Panc1 (cell line): Measurements from ENCODE around the gene RCBTB2. TPM values are rescaled to one million over a fixed set of nuclear protein-coding genes. Genes with fewer than 3 reads are reported as not detected.
A peak's percentile ranks its signal among the peaks of the same experiment; 100 is the strongest.
"Not testable (repeated sequence)": the region's sequence is repeated elsewhere in the genome, so short reads cannot be mapped to it uniquely, and the experiment has no call there.

Source experiments
- ATAC-seq: fragments of 200-7000 bp; cut with Tn5 transposase; 2 replicates; pipeline ENCODE4 v1.9.1; 2020; ENCODE audit warnings: mild to moderate bottlenecking, moderate library complexity
- BruUV-seq: library from RNA; stranded (reverse); fragments of 400-500 nt; replicated peaks from 2 replicates; lab custom pipeline; 2021; lab: Mats Ljungman, UMichigan
- CTCF ChIA-PET: fragments of 300-600 bp; sonication (Branson Sonifier 250); formaldehyde crosslinking; loops from one replicate; lab custom pipeline; 2022; ENCODE audit warnings: antibody characterized with exemption; lab: Charles Lee
- POLR2A ChIA-PET: fragments of 300-600 bp; sonication (Branson Sonifier 250); formaldehyde crosslinking; loops from one replicate; lab custom pipeline; 2022; ENCODE audit warnings: antibody characterized with exemption; lab: Charles Lee
- DNase-seq: peaks from one replicate; pipeline ENCODE4 v3.0.0-alpha.2; 2010; ENCODE audit warnings: low read depth, low spot score
- H3K27ac ChIP-seq: 2 replicates; pipeline ENCODE4 v1.5.1; 2011; ENCODE audit warnings: mild to moderate bottlenecking, low read length, inconsistent platforms
- H3K27me3 ChIP-seq: fragments of 200-500 bp; sonication (Bioruptor generic); 2 replicates; pipeline ENCODE4 v1.6.0; 2014; ENCODE audit warnings: low read length, inconsistent platforms; ENCODE audit not compliant: control insufficient read depth, insufficient read depth
- H3K36me3 ChIP-seq: fragments of 200-500 bp; sonication (Bioruptor generic); 2 replicates; pipeline ENCODE4 v1.5.1; 2014; ENCODE audit warnings: inconsistent platforms, mild to moderate bottlenecking, low read length, moderate library complexity; ENCODE audit not compliant: control insufficient read depth, insufficient read depth
- H3K4me1 ChIP-seq: 2 replicates; pipeline ENCODE4 v1.5.1; 2011; ENCODE audit warnings: inconsistent platforms, mild to moderate bottlenecking, low read length, moderate library complexity; ENCODE audit not compliant: control insufficient read depth, insufficient read depth
- H3K4me3 ChIP-seq, 2 experiments: 2 replicates each; pipeline ENCODE4 v1.5.1; 2011 to 2012; ENCODE audit warnings: low read depth in 2 of 2, low read length in 2 of 2, mild to moderate bottlenecking in 2 of 2, inconsistent platforms in 1 of 2, moderate library complexity in 1 of 2
- H3K9me3 ChIP-seq: fragments of 200-500 bp; sonication (Bioruptor generic); 2 replicates; pipeline ENCODE4 v1.5.1; 2014; ENCODE audit warnings: low read depth, mild to moderate bottlenecking, inconsistent platforms, low read length, moderate library complexity; ENCODE audit not compliant: control insufficient read depth, insufficient read depth
- POLR2AphosphoS5 ChIP-seq: IDR thresholded peaks from 2 replicates; pipeline ENCODE4 v1.6.1; 2012; ENCODE audit warnings: mild to moderate bottlenecking, low read depth, low read length, moderate library complexity
- REST ChIP-seq, 2 experiments: IDR thresholded peaks; 2 replicates each; pipeline ENCODE4 v1.6.1; 2011 to 2012; ENCODE audit warnings: low read depth in 2 of 2, control low read depth in 1 of 2, low read length in 1 of 2, mild to moderate bottlenecking in 1 of 2, moderate library complexity in 1 of 2; ENCODE audit not compliant: insufficient read depth in 1 of 2
- SIN3A ChIP-seq: IDR thresholded peaks from 2 replicates; pipeline ENCODE4 v1.6.1; 2012; ENCODE audit warnings: low read depth, mild to moderate bottlenecking, low read length, moderate library complexity, borderline replicate concordance; ENCODE audit not compliant: insufficient read depth
- TCF7L2 ChIP-seq: IDR thresholded peaks from 2 replicates; pipeline ENCODE4 v1.6.1; 2011; ENCODE audit warnings: mild to moderate bottlenecking, low read depth, low read length, inconsistent platforms
- in situ Hi-C: cut with HindIII; loops from 2 replicates; pipeline ENCODE4 v1.10.0; 2016; ENCODE audit warnings: low sequenced_read_pairs, low pct_unique_long_range_greater_than_20kb
- intact Hi-C: fragments of 100-400 bp; cut with micrococcal nuclease; formaldehyde crosslinking; loops from one replicate; pipeline ENCODE4 v1.10.0; 2022; ENCODE audit not compliant: unreplicated experiment
- total RNA-seq: library from RNA; stranded (reverse); gene quantifications from one replicate; pipeline ENCODE4 v1.2.1, GENCODE V29; 2021; ENCODE audit not compliant: unreplicated experiment
- TF ChIP-seq, protein P1 (sequence below): fragments of 450-650 bp; IDR thresholded peaks from 2 replicates; pipeline ENCODE4 v1.5.1; 2017; ENCODE audit warnings: mild to moderate bottlenecking

RCBTB2 gene
- total RNA-seq, 1 experiment from 2014 or later = 4.4 TPM

- TF ChIP-seq SIN3A (no peak), REST (IDR thresholded peaks at IDR 0.05; ENCODE audit: insufficient read depth in 1 of 2, low read depth in 2 of 2, low read length in 1 of 2) (no peak), TCF7L2 (no peak), POLR2AphosphoS5 (no peak)
- TF ChIP-seq, protein P1, sequence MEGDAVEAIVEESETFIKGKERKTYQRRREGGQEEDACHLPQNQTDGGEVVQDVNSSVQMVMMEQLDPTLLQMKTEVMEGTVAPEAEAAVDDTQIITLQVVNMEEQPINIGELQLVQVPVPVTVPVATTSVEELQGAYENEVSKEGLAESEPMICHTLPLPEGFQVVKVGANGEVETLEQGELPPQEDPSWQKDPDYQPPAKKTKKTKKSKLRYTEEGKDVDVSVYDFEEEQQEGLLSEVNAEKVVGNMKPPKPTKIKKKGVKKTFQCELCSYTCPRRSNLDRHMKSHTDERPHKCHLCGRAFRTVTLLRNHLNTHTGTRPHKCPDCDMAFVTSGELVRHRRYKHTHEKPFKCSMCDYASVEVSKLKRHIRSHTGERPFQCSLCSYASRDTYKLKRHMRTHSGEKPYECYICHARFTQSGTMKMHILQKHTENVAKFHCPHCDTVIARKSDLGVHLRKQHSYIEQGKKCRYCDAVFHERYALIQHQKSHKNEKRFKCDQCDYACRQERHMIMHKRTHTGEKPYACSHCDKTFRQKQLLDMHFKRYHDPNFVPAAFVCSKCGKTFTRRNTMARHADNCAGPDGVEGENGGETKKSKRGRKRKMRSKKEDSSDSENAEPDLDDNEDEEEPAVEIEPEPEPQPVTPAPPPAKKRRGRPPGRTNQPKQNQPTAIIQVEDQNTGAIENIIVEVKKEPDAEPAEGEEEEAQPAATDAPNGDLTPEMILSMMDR = no peak
- POLR2A ChIA-PET = no interaction called here
- Histone ChIP-seq H3K9me3 (no peaks in the 10 kb centered on the region), H3K4me3 (no peak overlapping the region), H3K27ac (no peak overlapping the region), H3K4me1 (peaks cover 6% of the 10 kb centered on the region; the same call in 1 of the 2 replicates), H3K36me3 (no peaks in the 10 kb centered on the region), H3K27me3 (no peaks in the 10 kb centered on the region)
- intact Hi-C loops (loop anchor here (2.0 to 5.0 kb wide), 2 partner anchors 246 to 454 kb away; no protein-coding TSS in a partner anchor), in situ Hi-C loops (no loop called here)
- DNase-seq (no peak), ATAC-seq (no peak)
- CTCF ChIA-PET = interaction anchor here (1.2 kb wide), 1 partner anchor 247 kb away, joined by 4 read pairs; no protein-coding TSS in a partner anchor
- no TSS peak for BruUV-seq
These were observed 48.0 kb upstream of the RCBTB2 start for GRCh38 chr13:48580896-48581295.

GRCh38 chr13:48580185-48580803 lies 47.4 kb upstream of the RCBTB2 start:
- in situ Hi-C loops = no loop called here
- Histone ChIP-seq H3K36me3 (no peaks in the 10 kb centered on the region), H3K4me1 (peaks cover 6% of the 10 kb centered on the region; the same call in 1 of the 2 replicates), H3K4me3 (no peak overlapping the region), H3K9me3 (no peaks in the 10 kb centered on the region), H3K27ac (no peak overlapping the region), H3K27me3 (no peaks in the 10 kb centered on the region)
- intact Hi-C loops = loop anchor here (2.0 to 5.0 kb wide), 2 partner anchors 245 to 453 kb away; no protein-coding TSS in a partner anchor
- POLR2A ChIA-PET = no interaction called here
- peak; percentile 65; the same call in 1 of the 2 replicates for ATAC-seq
- no TSS peak for BruUV-seq
- DNase-seq = peak; percentile 45
- CTCF ChIA-PET = interaction anchor here (0.6 to 1.2 kb wide), 8 partner anchors 33 to 247 kb away, joined by 3 to 5 read pairs (median 4); no protein-coding TSS in a partner anchor
- TF ChIP-seq SIN3A = no peak
- TF ChIP-seq, protein P1 = peak; percentile 67; the same call in 1 of the 2 replicates

- H3K27me3 ChIP-seq, H3K4me1 ChIP-seq, ATAC-seq, BruUV-seq, DNase-seq, H3K36me3 ChIP-seq, H3K27ac ChIP-seq, in situ Hi-C loops, POLR2A ChIA-PET, H3K9me3 ChIP-seq, H3K4me3 ChIP-seq: not testable (repeated sequence)
- CTCF ChIA-PET = interaction anchor here (0.6 to 1.2 kb wide), 6 partner anchors 33 to 246 kb away, joined by 3 to 5 read pairs (median 4); no protein-coding TSS in a partner anchor
- intact Hi-C loops = loop anchor here (2.0 to 5.0 kb wide), 2 partner anchors 245 to 453 kb away; no protein-coding TSS in a partner anchor
These were observed 47.0 kb upstream of the RCBTB2 start for GRCh38 chr13:48579919-48580180.
